ENCODE results near the gene PDE5A.
"Not testable (repeated sequence)": the region's sequence is repeated elsewhere in the genome, so short reads cannot be mapped to it uniquely, and the experiment has no call there.

The PDE5A gene

DNA sequence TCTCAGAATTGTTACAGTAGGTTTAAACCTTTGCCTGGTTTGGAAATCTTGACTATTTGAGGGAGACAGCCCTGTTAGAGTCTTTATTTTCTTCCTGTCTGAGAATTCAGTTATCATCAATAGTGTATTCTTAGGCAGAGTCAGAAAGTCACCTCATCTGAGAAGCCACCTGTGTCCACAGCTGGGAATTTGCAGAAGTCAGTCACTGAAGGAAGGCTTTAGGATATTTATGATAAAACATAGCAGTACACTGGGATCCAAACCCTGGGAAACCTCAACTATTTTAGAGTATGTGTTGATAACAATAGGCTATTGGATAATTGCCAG lies 157.9 kb downstream of the PDE5A start:
- not testable (repeated sequence) for DNase-seq (ENCODE audit: low spot score)

DNA sequence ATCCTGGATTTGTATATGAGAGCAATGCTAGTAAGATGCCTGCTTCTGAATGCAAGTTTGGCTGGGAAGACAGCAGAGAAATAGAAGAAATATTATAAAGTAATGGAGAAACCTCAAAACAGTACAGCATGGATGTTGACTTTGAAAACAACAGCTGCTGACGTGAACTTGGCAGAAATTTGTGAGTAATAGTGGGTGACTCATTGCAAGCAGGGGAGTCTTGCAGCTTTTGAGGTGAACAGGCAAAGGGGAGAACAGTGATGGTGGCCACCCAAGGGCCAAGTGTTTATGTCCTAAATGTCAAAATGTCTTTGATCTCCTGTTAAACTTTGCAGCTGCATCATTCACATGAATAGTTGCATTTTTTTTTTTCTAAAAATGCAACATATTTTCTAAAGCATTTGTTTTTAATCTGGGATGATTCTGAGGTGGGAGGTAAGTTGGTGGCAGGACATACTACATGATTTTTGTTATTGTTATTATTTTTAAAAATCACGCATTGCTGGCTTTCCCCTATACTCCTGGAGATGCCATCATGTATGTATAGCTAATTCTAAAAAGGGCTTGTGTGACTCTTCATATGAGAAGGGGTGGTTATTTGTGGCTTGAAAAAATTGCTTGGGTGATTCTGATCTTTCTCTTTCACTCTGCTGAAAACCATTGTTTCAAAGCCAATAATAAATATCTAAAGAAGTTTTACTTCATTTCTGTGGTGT lies 158.4 kb downstream of the PDE5A start:
- not testable (repeated sequence) for DNase-seq (ENCODE audit: low spot score)

DNA sequence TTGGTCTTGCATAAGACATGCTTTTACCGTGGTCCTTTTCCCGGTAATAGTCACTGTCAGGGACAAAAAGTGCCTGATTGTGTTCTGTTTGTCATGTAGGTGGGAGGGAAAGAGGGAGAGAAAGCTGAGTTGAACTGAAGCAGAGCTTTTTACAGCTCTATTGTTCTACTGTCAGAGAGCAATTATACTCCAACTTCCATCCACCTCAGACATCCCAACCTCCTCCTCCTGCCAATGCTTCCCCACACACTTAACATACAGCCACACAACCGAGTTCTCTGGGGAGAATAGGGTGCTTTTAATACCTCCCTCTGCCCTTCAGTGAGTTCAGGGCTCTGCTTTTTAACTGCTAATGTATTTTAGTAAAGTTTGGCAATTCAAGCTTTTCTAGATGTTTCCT lies 159.6 kb downstream of the PDE5A start:
- not testable (repeated sequence) for DNase-seq (ENCODE audit: low spot score)

DNA sequence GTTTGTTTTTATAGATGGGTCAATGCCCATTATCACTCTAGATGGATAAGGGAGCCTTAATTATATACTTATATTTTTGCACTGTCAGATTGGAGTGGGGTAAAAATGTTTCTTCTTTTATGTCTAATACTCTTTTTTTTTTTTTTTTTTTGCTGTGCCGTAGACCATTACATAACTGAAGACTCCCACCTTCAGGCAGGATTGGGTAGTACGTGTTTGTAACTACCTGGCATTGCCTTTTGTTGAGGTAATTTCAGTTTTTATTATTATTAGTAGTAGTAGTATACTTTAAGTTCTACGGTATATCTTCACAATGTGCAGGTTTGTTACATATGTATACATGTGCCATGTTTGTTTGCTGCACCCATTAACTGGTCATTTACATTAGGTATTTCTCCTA lies 165.9 kb downstream of the PDE5A start:
- not testable (repeated sequence) for DNase-seq (ENCODE audit: low spot score)

DNA sequence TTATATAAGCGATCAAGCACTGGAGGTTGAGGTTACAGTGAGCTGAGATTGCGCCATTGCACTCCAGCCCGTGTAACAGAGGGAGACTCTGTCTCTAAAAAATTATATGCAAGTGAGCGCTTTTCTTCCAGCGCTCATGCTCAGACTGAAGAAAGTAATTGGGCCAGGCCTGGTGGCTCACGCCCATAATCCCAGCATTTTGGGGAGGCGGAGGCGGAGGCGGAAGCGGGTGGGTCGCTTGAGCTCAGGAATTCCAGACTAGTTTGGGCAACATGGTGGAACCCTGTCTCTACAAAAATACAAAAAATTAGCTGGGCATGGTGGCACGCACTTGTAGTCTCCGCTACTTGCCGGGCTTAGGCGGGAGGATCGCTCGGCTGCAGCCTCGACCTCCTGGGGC lies 172.9 kb downstream of the PDE5A start:
- not testable (repeated sequence) for DNase-seq (ENCODE audit: low spot score)

DNA sequence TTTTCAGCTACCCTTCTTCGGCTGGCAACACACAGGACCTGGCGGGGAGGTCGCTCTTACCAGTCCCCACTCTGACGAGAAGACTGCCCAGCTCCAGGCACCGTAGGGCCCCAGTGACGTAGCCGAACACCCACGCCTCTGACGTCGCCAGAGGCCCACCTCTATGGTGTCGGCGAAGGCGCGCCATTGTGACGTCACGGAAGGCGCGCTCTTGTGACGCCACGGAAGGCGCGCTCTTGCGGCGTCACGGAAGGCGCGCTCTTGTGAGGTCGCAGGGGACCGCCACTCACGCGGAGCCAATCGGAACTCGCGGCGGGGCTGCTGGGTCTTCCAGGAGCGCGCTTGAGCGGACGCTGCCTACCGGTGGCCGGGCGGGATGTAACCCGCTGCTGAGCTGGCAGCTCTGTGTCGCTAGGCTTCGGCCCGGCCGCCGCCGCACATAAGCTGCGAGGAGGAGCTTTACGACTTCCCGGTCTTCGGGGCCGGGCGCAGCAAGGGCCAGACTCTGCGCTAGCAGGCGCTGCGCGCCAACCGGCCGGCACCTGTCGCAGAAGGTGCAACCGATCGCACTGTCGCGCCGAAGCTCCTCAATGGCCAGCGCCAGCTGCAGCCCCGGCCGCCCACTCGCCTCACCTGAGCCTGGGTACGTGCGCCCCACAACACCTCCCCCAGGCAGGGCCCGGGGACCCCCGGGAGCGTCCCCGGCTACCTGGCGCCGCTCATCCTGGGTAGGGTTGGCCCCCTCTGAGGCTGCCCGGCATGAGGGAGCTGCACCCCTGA lies 173.9 kb downstream of the PDE5A start:
- peak; percentile 40 for DNase-seq (ENCODE audit: low spot score)

DNA sequence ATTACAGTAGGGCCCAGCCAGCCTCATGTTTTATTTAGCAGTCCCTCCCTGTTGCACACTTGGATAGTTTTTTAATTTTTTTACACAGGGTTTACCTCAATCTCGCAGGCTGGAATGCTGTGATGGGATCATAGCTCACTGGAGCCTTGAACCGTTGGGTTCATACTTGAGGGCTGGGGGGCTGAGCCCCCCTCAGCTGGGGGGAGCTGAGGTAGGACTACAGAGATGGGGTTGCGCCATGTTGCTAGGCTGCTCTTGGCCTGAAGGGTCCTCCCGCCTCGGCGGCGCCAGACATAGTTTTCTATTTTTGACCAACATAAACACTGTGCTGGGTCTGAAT lies 174.5 kb downstream of the PDE5A start:
- DNase-seq (ENCODE audit: low spot score) = peak; percentile 2

DNA sequence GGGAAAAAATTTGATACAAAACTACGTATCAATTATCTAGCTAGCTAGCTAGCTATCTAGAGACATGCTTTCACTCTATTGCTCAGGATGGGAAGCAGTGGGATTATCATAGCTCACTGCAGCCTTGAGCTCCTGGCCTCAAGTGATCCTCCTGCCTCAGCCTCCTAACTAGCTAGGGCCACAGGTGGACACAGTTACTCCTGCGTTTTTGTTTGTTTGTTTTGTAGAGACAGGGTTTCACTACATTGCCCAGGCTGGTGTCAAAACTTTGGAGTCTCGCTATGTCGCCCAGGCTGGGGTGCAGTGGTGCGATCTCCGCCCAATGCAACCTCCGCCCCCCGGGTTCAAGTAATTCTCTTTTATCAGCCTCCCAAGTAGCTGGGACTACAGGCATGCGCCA lies 175.3 kb downstream of the PDE5A start:
- not testable (repeated sequence) for DNase-seq (ENCODE audit: low spot score)

DNA sequence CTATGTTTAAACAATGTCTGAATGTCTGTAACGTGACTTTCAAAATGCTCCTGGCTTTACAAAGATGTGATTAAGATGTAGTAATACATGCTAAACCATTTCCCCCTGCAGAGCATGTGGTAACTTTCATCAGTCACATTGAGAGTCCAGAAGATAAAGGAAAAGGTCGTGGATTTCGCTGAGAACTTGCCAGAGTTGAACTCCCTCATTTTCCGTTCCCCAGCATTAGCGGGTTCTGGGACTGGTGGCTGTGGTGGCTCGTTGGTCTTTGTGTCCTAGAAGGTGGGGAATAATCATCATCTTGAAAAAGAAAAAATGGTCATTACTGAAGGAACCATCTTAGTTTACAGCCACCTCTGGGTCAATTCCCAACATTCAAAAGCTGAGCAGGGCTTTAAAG lies 178.8 kb downstream of the PDE5A start:
- not testable (repeated sequence) for DNase-seq (ENCODE audit: low spot score)
